ENCODE results near the gene KCNQ1.

- no peak for TF ChIP-seq CTCF (IDR thresholded peaks at IDR 0.05)
- TF ChIP-seq EP300 (IDR thresholded peaks at IDR 0.05), result no peak
- TF ChIP-seq POLR2AphosphoS5 (IDR thresholded peaks at IDR 0.05), result no peak
Measured at GRCh38 chr11:2450321-2451041, 5.7 kb downstream of the KCNQ1 start.
